COLO829 (cell line): ENCODE data around the gene C13orf46.

ENCODE experiments used
- DNase-seq: peaks from one replicate; pipeline ENCODE4 v3.0.0; 2012; ENCODE audit warnings: low spot score

Gene C13orf46

GRCh38 chr13:113938246-113938645 lies 35.6 kb downstream of the C13orf46 start:
- no peak for DNase-seq

GRCh38 chr13:113937527-113938180 lies 36.2 kb downstream of the C13orf46 start:
- no peak for DNase-seq

GRCh38 chr13:113937073-113937472 lies 36.8 kb downstream of the C13orf46 start:
- no peak for DNase-seq

- no peak for DNase-seq
These were observed 37.5 kb downstream of the C13orf46 start for GRCh38 chr13:113936166-113936965.

- DNase-seq, result no peak
These were observed 38.7 kb downstream of the C13orf46 start for GRCh38 chr13:113935001-113935844.

GRCh38 chr13:113934576-113934975 lies 39.3 kb downstream of the C13orf46 start:
- no peak for DNase-seq

GRCh38 chr13:113933901-113934300 lies 40.0 kb downstream of the C13orf46 start:
- DNase-seq, result no peak

- no peak for DNase-seq
These were observed 41.9 kb downstream of the C13orf46 start for GRCh38 chr13:113931841-113932459.

GRCh38 chr13:113930671-113931637 lies 42.9 kb downstream of the C13orf46 start:
- DNase-seq, result no peak

- DNase-seq, result no peak
These were observed 44.0 kb downstream of the C13orf46 start for GRCh38 chr13:113929628-113930615.

- DNase-seq, result no peak
These were observed 44.9 kb downstream of the C13orf46 start for GRCh38 chr13:113928685-113929627.

GRCh38 chr13:113927661-113928581 lies 46.0 kb downstream of the C13orf46 start:
- no peak for DNase-seq

GRCh38 chr13:113926951-113927660 lies 46.8 kb downstream of the C13orf46 start:
- no peak for DNase-seq

GRCh38 chr13:113926301-113926761 lies 47.5 kb downstream of the C13orf46 start:
- no peak for DNase-seq

GRCh38 chr13:113924184-113924901 lies 49.5 kb downstream of the C13orf46 start:
- DNase-seq, result no peak
